Stimulated activated CD4-positive, alpha-beta T cell treated with anti-CD3 and anti-CD28 coated beads, TNF-alpha, amount 100 ng/mL, for 4 hours (primary cell): Measurements from ENCODE around the gene PNPLA7.

Source experiments
- DNase-seq, 3 experiments: peaks; one replicate each; pipeline ENCODE4 v3.0.0-alpha.2; 2020; ENCODE audit warnings: low read depth in 3 of 3

PNPLA7 gene

GRCh38 chr9:137436761-137437600, 113.2 kb downstream of the PNPLA7 start:
- no peak for DNase-seq

- no peak for DNase-seq
These were observed 114.0 kb downstream of the PNPLA7 start for GRCh38 chr9:137435980-137436760.

GRCh38 chr9:137435381-137435891, 114.8 kb downstream of the PNPLA7 start:
- no peak for DNase-seq

GRCh38 chr9:137434498-137435380, 115.5 kb downstream of the PNPLA7 start:
- no peak for DNase-seq

- no peak for DNase-seq
These were observed 116.2 kb downstream of the PNPLA7 start for GRCh38 chr9:137433916-137434431.

- no peak for DNase-seq
These were observed 116.8 kb downstream of the PNPLA7 start for GRCh38 chr9:137433349-137433915.

GRCh38 chr9:137432687-137433348, 117.4 kb downstream of the PNPLA7 start:
- DNase-seq: no peak

- DNase-seq: no peak
These were observed 118.7 kb downstream of the PNPLA7 start for GRCh38 chr9:137431416-137431931.

- no peak for DNase-seq
These were observed 119.3 kb downstream of the PNPLA7 start for GRCh38 chr9:137430723-137431415.

- no peak for DNase-seq
These were observed 120.1 kb downstream of the PNPLA7 start for GRCh38 chr9:137429974-137430722.

GRCh38 chr9:137429546-137429890, 120.7 kb downstream of the PNPLA7 start:
- DNase-seq: no peak

GRCh38 chr9:137428841-137429545, 121.2 kb downstream of the PNPLA7 start:
- DNase-seq: no peak

GRCh38 chr9:137428311-137428630, 121.9 kb downstream of the PNPLA7 start:
- DNase-seq: no peak

GRCh38 chr9:137427454-137428310, 122.5 kb downstream of the PNPLA7 start:
- DNase-seq: no peak

- DNase-seq: no peak
These were observed 124.1 kb downstream of the PNPLA7 start for GRCh38 chr9:137426018-137426681.

GRCh38 chr9:137423514-137424291, 126.5 kb downstream of the PNPLA7 start:
- no peak for DNase-seq
